Adipocyte (in vitro differentiated cells): ENCODE data around the gene CST7.
"Not testable (repeated sequence)": the region's sequence is repeated elsewhere in the genome, so short reads cannot be mapped to it uniquely, and the experiment has no call there.

ENCODE experiments used
- DNase-seq: peaks from one replicate; pipeline ENCODE4 v3.0.0-alpha.2; 2015; ENCODE audit warnings: low read depth
- H3K27me3 ChIP-seq: replicated peaks from 2 replicates; pipeline ENCODE4 v1.7.0; 2013; ENCODE audit warnings: mild to moderate bottlenecking, low read length, moderate library complexity; ENCODE audit not compliant: control insufficient read depth, insufficient read depth
- H3K36me3 ChIP-seq: 2 replicates; pipeline ENCODE4 v1.7.0; 2013; ENCODE audit warnings: low read length, mild to moderate bottlenecking, moderate library complexity; ENCODE audit not compliant: control insufficient read depth, insufficient read depth, severe bottlenecking
- H3K4me1 ChIP-seq: 2 replicates; pipeline ENCODE4 v1.7.0; 2013; ENCODE audit warnings: mild to moderate bottlenecking, low read length, moderate library complexity; ENCODE audit not compliant: control insufficient read depth, insufficient read depth
- H3K4me3 ChIP-seq: 2 replicates; pipeline ENCODE4 v1.7.0; 2013; ENCODE audit warnings: mild to moderate bottlenecking, low read length, moderate library complexity
- H3K9ac ChIP-seq: 2 replicates; pipeline ENCODE4 v1.7.0; 2013; ENCODE audit warnings: mild to moderate bottlenecking, low read length, moderate library complexity
- H3K9me3 ChIP-seq: 2 replicates; pipeline ENCODE4 v1.7.0; 2013; ENCODE audit warnings: mild to moderate bottlenecking, low read length, moderate library complexity; ENCODE audit not compliant: control insufficient read depth

The CST7 gene

GRCh38 chr20:24993337-24994185 is 44.5 kb downstream of the CST7 start:
- H3K4me3 ChIP-seq, result peak overlapping the region; percentile 96
- no peaks in the 10 kb centered on the region for H3K36me3 ChIP-seq
- H3K9me3 ChIP-seq, result no peaks in the 10 kb centered on the region
- peak overlapping the region; percentile 95 for H3K9ac ChIP-seq
- peaks cover 49% of the 10 kb centered on the region for H3K4me1 ChIP-seq
- H3K27me3 ChIP-seq, result no peaks in the 10 kb centered on the region
- peak; percentile 74 for DNase-seq

- H3K27me3 ChIP-seq, result no peaks in the 10 kb centered on the region
- H3K9ac ChIP-seq, result no peak overlapping the region
- peaks cover 50% of the 10 kb centered on the region for H3K4me1 ChIP-seq
- H3K4me3 ChIP-seq, result no peak overlapping the region
- no peaks in the 10 kb centered on the region for H3K36me3 ChIP-seq
- H3K9me3 ChIP-seq, result no peaks in the 10 kb centered on the region
- no peak for DNase-seq
These were observed 45.1 kb downstream of the CST7 start for GRCh38 chr20:24994186-24994465.

- Histone ChIP-seq H3K4me3 (peak overlapping the region; percentile 39), H3K4me1 (peaks cover 47% of the 10 kb centered on the region), H3K36me3 (no peaks in the 10 kb centered on the region), H3K9ac (no peak overlapping the region), H3K9me3 (no peaks in the 10 kb centered on the region), H3K27me3 (no peaks in the 10 kb centered on the region)
- DNase-seq, result peak; percentile 91
These were observed 45.6 kb downstream of the CST7 start for GRCh38 chr20:24994470-24995368.

DNA sequence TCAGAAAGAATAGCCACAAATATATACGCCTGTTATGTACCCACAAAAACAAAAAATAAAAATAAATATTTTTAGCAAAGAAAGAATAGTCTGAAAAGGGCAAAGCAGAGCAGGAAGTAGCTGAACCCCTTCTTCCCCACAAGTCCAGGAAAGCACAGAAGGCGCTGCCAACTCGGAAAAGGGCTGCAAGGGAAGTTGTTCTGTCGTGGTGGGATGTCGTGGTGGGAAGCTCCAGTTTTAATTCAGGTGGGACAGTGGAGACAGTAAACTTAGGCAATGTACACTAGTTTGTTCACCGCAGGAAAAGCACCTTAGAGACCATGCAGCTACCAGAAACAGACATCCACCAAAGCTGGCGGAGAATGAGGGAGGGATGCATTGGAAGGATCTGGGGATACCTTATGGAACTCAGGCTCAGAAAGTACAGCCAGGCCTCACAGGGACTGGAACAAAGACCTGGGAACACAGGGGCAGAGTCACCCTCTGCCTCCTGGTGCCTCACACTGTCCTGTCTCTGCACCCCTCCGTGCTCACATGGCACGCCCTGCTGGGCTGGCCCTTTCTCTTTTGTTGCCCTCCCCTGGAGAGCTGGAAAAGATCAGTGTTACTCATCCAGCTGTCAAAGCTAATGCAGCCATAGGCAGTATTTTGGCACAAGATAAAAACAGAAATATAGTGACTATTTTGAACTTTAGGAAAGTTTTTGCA is 46.8 kb downstream of the CST7 start:
- Histone ChIP-seq H3K9ac (no peak overlapping the region), H3K27me3 (no peaks in the 10 kb centered on the region), H3K36me3 (no peaks in the 10 kb centered on the region), H3K9me3 (no peaks in the 10 kb centered on the region), H3K4me1 (peaks cover 53% of the 10 kb centered on the region), H3K4me3 (no peak overlapping the region)
- peak; percentile 7 for DNase-seq

DNA sequence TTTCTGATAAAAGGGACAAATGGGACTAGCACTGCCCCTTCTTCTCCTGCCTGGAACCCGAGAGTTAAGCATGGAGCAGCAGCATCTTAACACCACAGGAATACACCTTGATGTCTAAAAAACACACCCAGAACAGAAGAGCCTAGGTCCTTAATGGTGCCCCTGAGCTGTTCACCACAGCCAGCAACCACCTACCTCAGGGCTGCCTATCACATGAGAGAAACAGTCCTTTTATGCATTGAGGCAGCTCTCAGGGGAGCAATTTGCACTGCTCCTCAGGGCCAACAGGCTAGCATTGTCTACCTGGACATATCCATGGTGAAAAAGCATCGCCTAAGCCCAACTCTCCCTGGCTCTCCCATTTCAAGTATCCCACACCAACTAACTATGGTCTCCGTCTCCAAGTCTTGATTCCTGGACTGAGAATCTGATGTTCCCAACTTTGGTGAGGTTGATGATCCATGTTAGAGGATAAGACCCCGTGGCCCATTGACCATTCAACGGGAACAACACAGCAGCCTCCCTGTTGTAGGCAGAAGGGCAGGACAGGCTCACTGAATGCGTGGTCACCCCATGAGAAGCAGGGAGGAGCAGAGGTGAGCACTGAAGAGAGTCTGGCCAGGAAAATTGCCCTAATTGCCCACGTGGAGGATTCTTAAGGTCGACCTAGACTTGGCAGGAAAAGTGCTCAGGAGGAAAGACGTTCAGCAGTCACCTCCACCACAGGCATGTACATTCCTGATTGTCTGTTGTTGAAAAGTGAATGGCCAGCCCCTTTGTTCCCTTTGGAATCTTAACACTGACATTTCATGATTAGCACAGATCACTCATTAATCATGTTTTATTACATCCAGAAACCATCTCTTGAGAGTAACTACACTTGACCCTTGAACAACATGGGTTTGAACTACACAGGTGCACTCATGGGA is 47.6 kb downstream of the CST7 start:
- Histone ChIP-seq H3K36me3 (no peaks in the 10 kb centered on the region), H3K4me1 (peaks cover 45% of the 10 kb centered on the region), H3K9me3 (no peaks in the 10 kb centered on the region), H3K27me3 (no peaks in the 10 kb centered on the region), H3K4me3 (no peak overlapping the region), H3K9ac (no peak overlapping the region)
- no peak for DNase-seq

DNA sequence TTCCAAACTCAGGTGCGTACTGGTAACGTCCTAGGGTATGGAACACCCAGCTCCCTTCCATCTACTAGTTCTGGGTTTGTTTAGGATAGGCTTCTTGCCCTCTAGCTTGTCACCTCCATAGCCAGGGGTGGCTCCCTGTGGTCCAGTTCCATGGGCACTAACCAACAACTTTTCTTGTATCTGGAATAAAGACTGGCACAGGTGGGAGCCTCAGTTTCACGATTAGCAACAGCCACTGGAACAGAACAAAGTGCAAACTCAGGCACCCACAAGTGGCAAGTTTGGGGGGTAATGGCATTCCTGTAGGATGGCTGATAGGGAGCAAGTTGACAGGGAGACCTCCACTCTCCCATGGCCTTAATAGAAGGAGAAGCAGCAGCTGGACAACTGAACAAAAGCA is 49.1 kb downstream of the CST7 start:
- DNase-seq, result no peak
- Histone ChIP-seq H3K9me3 (no peaks in the 10 kb centered on the region), H3K4me3 (no peak overlapping the region), H3K4me1 (peaks cover 43% of the 10 kb centered on the region), H3K27me3 (no peaks in the 10 kb centered on the region), H3K36me3 (no peaks in the 10 kb centered on the region), H3K9ac (no peak overlapping the region)

DNA sequence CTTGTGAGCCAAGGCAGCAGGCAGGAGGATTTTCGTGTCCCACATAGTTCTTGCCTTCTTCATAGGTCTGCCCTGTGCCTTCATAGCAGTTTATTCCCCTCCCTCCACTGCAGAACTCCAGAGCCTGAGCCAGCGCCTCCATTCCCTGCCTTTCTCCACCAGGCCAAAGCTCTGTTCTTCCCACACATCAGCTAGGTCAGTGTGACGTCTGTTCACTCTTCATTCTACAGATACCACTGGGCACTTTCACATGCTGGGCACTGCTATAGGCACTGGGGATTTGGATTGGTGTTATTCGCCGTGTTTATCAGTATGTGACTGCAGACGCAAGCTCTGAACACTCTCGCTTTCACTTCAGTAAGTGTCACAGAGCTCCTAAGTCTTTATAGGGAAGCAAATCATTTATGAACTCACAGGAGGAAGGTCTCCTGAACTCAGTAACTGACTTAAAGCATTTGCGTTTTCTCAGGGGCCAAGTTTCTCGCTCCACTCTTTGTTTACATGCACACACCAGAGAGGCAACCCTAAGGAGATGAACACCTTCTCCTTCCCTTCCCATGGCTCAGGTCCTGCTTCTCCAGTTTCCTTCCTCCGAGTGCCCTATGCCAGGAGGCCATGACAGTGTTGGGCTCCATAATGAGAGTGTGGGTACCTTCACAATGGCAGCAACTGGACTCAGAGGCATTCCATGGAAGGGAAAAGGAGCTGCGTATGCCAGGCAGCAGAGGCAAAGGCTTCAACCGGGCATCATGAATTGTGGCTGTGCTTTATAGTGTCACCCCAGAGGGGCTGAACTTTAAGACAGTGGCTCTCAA is 49.8 kb downstream of the CST7 start:
- no peaks in the 10 kb centered on the region for H3K27me3 ChIP-seq
- peaks cover 38% of the 10 kb centered on the region for H3K4me1 ChIP-seq
- H3K4me3 ChIP-seq, result no peak overlapping the region
- DNase-seq, result no peak
- no peaks in the 10 kb centered on the region for H3K9me3 ChIP-seq
- no peaks in the 10 kb centered on the region for H3K36me3 ChIP-seq
- H3K9ac ChIP-seq, result no peak overlapping the region

DNA sequence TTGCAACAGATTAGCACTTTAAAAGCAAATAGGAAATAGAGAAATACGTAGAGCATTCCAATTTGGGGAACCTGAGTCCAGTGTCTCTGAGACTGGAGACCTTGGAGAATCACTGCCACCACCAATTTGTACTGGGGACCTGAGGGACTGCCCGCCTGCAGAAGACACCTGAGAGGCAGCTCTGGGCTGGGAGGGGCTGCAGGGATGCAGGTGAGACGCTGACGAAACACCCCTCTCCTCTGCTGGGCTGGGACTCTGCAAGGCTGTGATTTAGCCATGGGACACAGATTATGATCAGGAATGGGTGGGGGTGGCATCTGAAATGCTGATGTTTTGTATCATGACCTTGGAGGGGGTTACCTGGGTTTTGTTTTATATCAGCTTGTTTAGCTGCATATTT is 50.5 kb downstream of the CST7 start:
- no peak for DNase-seq
- Histone ChIP-seq H3K9me3 (no peaks in the 10 kb centered on the region), H3K9ac (no peak overlapping the region), H3K4me3 (no peak overlapping the region), H3K36me3 (no peaks in the 10 kb centered on the region), H3K27me3 (no peaks in the 10 kb centered on the region), H3K4me1 (peaks cover 38% of the 10 kb centered on the region)

- no peaks in the 10 kb centered on the region for H3K27me3 ChIP-seq
- peaks cover 33% of the 10 kb centered on the region for H3K4me1 ChIP-seq
- no peak overlapping the region for H3K4me3 ChIP-seq
- no peak overlapping the region for H3K9ac ChIP-seq
- no peaks in the 10 kb centered on the region for H3K9me3 ChIP-seq
- peak; percentile 74 for DNase-seq
- H3K36me3 ChIP-seq, result peaks cover 3% of the 10 kb centered on the region
These were observed 51.3 kb downstream of the CST7 start for GRCh38 chr20:25000268-25000801.

DNA sequence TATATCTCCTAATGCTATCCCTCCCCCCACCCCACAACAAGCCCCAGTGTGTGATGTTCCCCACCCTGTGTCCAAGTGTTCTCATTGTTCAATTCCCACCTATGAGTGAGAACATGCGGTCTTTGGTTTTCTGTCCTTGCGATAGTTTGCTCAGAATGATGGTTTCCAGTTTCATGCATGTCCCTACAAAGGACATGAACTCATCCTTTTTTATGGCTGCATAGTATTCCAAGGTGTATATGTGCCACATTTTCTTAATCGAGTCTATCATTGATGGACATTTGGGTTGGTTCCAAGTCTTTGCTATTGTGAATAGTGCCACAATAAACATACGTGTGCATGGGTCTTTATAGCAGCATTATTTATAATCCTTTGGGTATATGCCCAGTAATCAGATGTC is 52.3 kb downstream of the CST7 start:
- H3K9ac ChIP-seq, DNase-seq, H3K27me3 ChIP-seq, H3K4me3 ChIP-seq, H3K9me3 ChIP-seq: not testable (repeated sequence)
- peaks cover 10% of the 10 kb centered on the region for H3K36me3 ChIP-seq
- peaks cover 31% of the 10 kb centered on the region for H3K4me1 ChIP-seq
